Astrocyte of the cerebellum (primary cell): Measurements from ENCODE around the gene VWA3B.
"Not testable (repeated sequence)": the region's sequence is repeated elsewhere in the genome, so short reads cannot be mapped to it uniquely, and the experiment has no call there.

Experiments
- DNase-seq: peaks from one replicate; pipeline ENCODE4 v3.0.0-alpha.2; 2011; ENCODE audit warnings: low read depth
- H3K4me3 ChIP-seq: 2 replicates; pipeline ENCODE4 v1.5.1; 2011; ENCODE audit warnings: mild to moderate bottlenecking, low read depth, low read length, moderate library complexity
- in situ Hi-C: cut with HindIII; loops from 2 replicates; pipeline ENCODE4 v1.10.0; 2017; ENCODE audit warnings: low sequenced_read_pairs
- TF ChIP-seq, protein P1 (sequence below): IDR thresholded peaks from 2 replicates; pipeline ENCODE4 v1.5.1; 2012; ENCODE audit warnings: low read length, low read depth, moderate library complexity, mild to moderate bottlenecking; ENCODE audit errors: missing control alignments

Gene VWA3B

GRCh38 chr2:98311090-98311489 is 224.1 kb downstream of the VWA3B start:
- in situ Hi-C loops: no loop called here
- TF ChIP-seq, protein P1, sequence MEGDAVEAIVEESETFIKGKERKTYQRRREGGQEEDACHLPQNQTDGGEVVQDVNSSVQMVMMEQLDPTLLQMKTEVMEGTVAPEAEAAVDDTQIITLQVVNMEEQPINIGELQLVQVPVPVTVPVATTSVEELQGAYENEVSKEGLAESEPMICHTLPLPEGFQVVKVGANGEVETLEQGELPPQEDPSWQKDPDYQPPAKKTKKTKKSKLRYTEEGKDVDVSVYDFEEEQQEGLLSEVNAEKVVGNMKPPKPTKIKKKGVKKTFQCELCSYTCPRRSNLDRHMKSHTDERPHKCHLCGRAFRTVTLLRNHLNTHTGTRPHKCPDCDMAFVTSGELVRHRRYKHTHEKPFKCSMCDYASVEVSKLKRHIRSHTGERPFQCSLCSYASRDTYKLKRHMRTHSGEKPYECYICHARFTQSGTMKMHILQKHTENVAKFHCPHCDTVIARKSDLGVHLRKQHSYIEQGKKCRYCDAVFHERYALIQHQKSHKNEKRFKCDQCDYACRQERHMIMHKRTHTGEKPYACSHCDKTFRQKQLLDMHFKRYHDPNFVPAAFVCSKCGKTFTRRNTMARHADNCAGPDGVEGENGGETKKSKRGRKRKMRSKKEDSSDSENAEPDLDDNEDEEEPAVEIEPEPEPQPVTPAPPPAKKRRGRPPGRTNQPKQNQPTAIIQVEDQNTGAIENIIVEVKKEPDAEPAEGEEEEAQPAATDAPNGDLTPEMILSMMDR: no peak
- H3K4me3 ChIP-seq: no peak overlapping the region
- no peak for DNase-seq

- no peak for DNase-seq
- in situ Hi-C loops: no loop called here
- TF ChIP-seq, protein P1: no peak
- no peak overlapping the region for H3K4me3 ChIP-seq
Observed at GRCh38 chr2:98311771-98312545, 225.0 kb downstream of the VWA3B start.

GRCh38 chr2:98313492-98314250 is 226.7 kb downstream of the VWA3B start:
- TF ChIP-seq, protein P1: no peak
- H3K4me3 ChIP-seq: no peak overlapping the region
- in situ Hi-C loops: no loop called here
- no peak for DNase-seq

- DNase-seq: no peak
- in situ Hi-C loops: no loop called here
- no peak overlapping the region for H3K4me3 ChIP-seq
- TF ChIP-seq, protein P1: no peak
Observed at GRCh38 chr2:98314251-98314650, 227.3 kb downstream of the VWA3B start.

GRCh38 chr2:98315957-98316356 is 229.0 kb downstream of the VWA3B start:
- TF ChIP-seq, protein P1: no peak
- no peak for DNase-seq
- in situ Hi-C loops: no loop called here
- H3K4me3 ChIP-seq: no peak overlapping the region

DNA sequence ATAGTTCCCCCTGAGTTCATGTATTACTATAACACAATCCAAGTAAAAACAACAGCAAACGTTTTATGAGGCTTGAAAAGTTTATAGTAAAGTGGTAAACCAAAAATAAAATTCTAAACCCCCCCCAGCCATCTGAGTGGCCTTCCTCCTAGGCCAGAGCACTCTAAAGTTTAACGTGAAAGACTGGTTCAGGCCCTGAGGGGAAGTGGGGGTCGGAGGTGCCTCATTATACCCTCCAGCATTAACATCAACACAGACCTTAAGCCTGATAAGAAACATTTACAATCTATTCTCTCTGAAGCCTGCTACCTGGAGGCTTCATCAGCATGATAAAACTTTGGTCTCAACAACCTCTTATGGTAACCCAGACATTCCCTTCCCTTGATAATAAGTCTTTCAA is 230.2 kb downstream of the VWA3B start:
- no peak overlapping the region for H3K4me3 ChIP-seq
- DNase-seq: no peak
- in situ Hi-C loops: no loop called here
- TF ChIP-seq, protein P1: no peak

DNA sequence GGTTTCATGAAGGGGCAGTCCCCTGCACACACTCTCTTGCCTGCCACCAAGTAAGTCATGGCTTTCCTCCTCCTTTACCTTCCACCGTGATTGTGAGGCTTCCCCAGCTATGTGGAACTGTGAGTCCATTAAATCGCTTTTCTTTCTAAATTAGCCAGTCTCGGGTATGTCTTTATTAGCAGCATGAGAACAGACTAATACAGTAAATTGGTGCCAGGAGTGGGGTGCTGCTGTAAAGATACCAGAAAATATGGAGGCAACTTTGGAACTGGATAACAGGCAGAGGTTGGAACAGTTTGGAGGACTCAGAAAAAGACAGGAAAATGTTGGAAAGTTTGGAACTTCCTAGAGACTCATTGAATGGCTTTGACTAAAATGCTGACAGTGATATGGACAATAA is 233.2 kb downstream of the VWA3B start:
- H3K4me3 ChIP-seq, DNase-seq, in situ Hi-C loops: not testable (repeated sequence)
